Stomach (tissue), 4 donors: ENCODE results near the gene FANK1.

Source experiments
- POLR2A ChIP-seq, 4 donors: fragments of 450-650 bp; IDR thresholded peaks; one replicate each; pipeline ENCODE4 v1.6.1; 2016; ENCODE audit warnings: antibody characterized with exemption in 4 of 4, control low read depth in 2 of 4, mild to moderate bottlenecking in 1 of 4, moderate library complexity in 1 of 4
- POLR2AphosphoS5 ChIP-seq, 3 donors: sonication (generic); formaldehyde crosslinking; IDR thresholded peaks; one replicate each; pipeline ENCODE4 v1.6.1; 2016; ENCODE audit warnings: antibody characterized with exemption in 3 of 3
- TF ChIP-seq, protein P1 (sequence below), 7 experiments: fragments of 450-650 bp in 4 of 7; fragments of 200-600 bp in 3 of 7; sonication (generic) in 3 of 7; IDR thresholded peaks; one replicate each; pipeline ENCODE4 v1.5.1; 2016 to 2019; ENCODE audit warnings: antibody characterized with exemption in 7 of 7, control low read depth in 2 of 7, mild to moderate bottlenecking in 1 of 7

- no peak for TF ChIP-seq POLR2A (IDR thresholded peaks at IDR 0.05)
- TF ChIP-seq, protein P1, sequence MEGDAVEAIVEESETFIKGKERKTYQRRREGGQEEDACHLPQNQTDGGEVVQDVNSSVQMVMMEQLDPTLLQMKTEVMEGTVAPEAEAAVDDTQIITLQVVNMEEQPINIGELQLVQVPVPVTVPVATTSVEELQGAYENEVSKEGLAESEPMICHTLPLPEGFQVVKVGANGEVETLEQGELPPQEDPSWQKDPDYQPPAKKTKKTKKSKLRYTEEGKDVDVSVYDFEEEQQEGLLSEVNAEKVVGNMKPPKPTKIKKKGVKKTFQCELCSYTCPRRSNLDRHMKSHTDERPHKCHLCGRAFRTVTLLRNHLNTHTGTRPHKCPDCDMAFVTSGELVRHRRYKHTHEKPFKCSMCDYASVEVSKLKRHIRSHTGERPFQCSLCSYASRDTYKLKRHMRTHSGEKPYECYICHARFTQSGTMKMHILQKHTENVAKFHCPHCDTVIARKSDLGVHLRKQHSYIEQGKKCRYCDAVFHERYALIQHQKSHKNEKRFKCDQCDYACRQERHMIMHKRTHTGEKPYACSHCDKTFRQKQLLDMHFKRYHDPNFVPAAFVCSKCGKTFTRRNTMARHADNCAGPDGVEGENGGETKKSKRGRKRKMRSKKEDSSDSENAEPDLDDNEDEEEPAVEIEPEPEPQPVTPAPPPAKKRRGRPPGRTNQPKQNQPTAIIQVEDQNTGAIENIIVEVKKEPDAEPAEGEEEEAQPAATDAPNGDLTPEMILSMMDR (IDR thresholded peaks at IDR 0.05), result no peak
- no peak for TF ChIP-seq POLR2AphosphoS5 (IDR thresholded peaks at IDR 0.05)
Observed at GRCh38 chr10:125962200-125962599, 65.8 kb downstream of the FANK1 start.
